ENCODE results near the gene LYPD5. TPM values are rescaled to one million over a fixed set of nuclear protein-coding genes. Genes with fewer than 3 reads are reported as not detected.

The LYPD5 gene
- total RNA-seq, 1 donor from 2014 or later, result not detected

DNA sequence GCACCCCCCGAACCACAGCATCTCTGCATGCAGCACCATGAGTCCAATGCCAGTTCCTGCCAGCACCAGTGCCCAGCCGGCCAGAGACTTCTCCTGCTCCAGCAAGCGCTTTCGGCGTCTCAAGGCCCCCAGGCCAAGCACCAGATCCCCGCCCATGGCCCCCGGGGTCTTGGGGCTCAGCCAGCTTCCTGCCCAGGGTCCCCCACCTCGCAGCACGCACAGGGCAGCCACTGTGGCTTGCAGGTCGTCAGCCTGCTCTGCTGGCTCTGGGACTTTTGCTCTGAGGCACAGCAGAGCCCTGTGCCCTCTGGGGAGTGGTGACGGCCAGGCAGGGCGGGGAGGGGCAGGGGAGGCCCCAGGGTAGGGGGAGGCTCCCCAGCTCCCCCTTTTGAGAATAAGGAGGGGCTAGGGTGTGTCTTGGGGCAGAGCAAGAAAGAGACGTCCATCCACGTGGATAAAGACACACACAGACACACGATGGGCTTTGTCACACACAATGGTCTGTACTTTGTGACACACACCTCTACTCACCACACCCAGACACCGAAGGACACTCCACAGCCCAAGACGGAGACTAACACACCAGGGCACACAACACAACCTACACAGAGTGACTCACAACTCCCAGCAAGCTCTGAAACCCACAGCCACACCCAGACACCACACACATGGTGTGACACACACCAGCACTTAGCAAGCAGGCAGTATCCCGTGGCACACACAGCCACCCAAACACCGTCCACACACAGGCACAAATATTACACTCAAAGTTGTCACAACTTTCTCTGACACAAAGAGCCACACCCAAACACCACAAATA is 21.3 kb downstream of the LYPD5 start, which contains the start of gene KCNN4:
TSS of gene KCNN4 (minus strand) at position 268 of the 820 bp plus-strand sequence. CDS start at position 156, 112 bp downstream.
- no peak for DNase-seq (ENCODE audit: extremely low spot score, unreplicated experiment)
- Mint-ChIP-seq H3K4me1 (ENCODE audit: unreplicated experiment) (peaks cover 61% of the 10 kb centered on the region), H3K27ac (ENCODE audit: unreplicated experiment) (no peak within 1 kb of the TSS), H3K9me3 (ENCODE audit: unreplicated experiment) (no peaks in the 10 kb centered on the region), H3K4me3 (ENCODE audit: unreplicated experiment) (no peak within 1 kb of the TSS), H3K27me3 (ENCODE audit: unreplicated experiment) (no peaks in the 10 kb centered on the region), H3K36me3 (ENCODE audit: unreplicated experiment) (no peaks in the 10 kb centered on the region)
- TF ChIP-seq, protein P1, sequence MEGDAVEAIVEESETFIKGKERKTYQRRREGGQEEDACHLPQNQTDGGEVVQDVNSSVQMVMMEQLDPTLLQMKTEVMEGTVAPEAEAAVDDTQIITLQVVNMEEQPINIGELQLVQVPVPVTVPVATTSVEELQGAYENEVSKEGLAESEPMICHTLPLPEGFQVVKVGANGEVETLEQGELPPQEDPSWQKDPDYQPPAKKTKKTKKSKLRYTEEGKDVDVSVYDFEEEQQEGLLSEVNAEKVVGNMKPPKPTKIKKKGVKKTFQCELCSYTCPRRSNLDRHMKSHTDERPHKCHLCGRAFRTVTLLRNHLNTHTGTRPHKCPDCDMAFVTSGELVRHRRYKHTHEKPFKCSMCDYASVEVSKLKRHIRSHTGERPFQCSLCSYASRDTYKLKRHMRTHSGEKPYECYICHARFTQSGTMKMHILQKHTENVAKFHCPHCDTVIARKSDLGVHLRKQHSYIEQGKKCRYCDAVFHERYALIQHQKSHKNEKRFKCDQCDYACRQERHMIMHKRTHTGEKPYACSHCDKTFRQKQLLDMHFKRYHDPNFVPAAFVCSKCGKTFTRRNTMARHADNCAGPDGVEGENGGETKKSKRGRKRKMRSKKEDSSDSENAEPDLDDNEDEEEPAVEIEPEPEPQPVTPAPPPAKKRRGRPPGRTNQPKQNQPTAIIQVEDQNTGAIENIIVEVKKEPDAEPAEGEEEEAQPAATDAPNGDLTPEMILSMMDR (IDR thresholded peaks at IDR 0.05), result no peak

DNA sequence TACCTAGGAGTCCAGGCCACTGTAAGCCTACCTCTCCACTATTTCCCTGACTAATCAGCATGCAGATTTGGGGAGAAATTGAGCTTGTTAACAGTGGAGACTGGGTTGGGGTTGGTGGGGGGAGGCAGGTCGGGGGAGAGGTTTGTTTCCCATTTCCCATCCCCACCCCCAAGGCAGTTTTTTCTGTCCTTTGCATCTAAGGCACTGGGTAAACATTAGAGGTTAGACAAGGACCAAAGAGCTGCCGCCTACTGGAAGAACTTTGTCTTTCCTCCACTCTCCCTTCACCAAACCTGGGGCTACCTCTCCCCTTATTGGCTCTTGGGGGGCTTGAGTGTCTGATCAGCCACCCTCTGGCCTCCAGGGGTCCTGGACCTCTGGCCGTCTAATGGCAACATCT is 22.4 kb downstream of the LYPD5 start:
- H3K27me3 Mint-ChIP-seq (ENCODE audit: unreplicated experiment), result no peaks in the 10 kb centered on the region
- no peaks in the 10 kb centered on the region for H3K36me3 Mint-ChIP-seq (ENCODE audit: unreplicated experiment)
- peaks cover 60% of the 10 kb centered on the region for H3K4me1 Mint-ChIP-seq (ENCODE audit: unreplicated experiment)
- H3K4me3 Mint-ChIP-seq (ENCODE audit: unreplicated experiment), result no peak overlapping the region
- no peak for DNase-seq (ENCODE audit: extremely low spot score, unreplicated experiment)
- H3K27ac Mint-ChIP-seq (ENCODE audit: unreplicated experiment), result no peak overlapping the region
- H3K9me3 Mint-ChIP-seq (ENCODE audit: unreplicated experiment), result no peaks in the 10 kb centered on the region
- TF ChIP-seq, protein P1 (IDR thresholded peaks at IDR 0.05), result no peak

DNA sequence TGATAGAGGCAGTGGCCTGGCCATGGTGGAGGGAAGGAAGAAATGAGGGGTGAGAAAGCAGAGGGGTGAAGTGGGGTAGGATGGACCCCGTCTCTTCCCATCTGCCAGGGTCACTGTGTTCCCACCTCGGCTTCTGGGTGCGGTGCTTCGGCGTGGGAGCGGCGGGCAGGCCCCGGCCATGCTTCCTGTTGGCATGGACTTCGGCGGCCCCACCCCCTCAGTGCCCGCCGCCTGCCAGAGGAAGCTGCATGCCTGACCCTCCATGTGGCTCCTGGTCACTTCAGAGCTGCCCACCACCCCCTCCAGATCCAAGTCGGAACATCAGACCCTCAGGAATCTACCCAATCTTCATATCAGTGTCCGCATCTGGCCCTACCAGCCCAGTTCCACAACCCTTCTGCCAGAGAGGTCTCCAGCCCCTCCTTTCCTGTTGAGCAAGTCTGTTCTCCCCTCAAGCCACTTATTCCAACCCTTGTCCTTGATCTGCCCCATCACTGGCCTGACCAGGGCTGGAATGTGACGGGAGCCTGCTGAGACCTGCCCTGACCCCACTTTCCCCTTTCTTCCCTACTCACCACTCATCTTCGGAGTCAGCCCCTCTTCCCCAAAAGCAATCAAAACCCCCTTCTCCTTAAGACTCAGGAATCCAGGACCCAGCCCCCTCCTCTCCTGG is 23.0 kb downstream of the LYPD5 start:
- TF ChIP-seq, protein P1 (IDR thresholded peaks at IDR 0.05), result no peak
- Mint-ChIP-seq H3K27me3 (ENCODE audit: unreplicated experiment) (no peaks in the 10 kb centered on the region), H3K36me3 (ENCODE audit: unreplicated experiment) (no peaks in the 10 kb centered on the region), H3K4me1 (ENCODE audit: unreplicated experiment) (peaks cover 59% of the 10 kb centered on the region), H3K27ac (ENCODE audit: unreplicated experiment) (no peak overlapping the region), H3K9me3 (ENCODE audit: unreplicated experiment) (no peaks in the 10 kb centered on the region), H3K4me3 (ENCODE audit: unreplicated experiment) (no peak overlapping the region)
- no peak for DNase-seq (ENCODE audit: extremely low spot score, unreplicated experiment)

DNA sequence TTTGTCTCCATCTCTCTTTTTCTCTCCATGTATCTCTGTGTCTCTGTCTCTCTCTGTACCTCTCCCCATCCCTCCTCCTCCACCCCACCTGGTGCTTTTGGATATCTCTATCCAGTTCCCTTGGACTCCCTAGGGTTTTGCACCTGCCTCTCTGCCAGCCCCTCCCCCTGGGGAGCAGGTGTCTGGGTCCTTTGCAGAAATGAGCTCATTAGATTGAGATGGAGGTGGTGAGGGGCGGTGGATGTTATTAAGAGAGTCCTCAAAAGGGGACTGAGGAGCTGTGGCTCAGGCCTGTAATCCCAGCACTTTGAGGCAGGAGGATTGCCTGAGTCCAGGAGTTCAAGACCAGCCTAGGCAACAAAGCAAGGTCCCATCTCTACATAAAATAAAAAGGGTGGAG is 23.6 kb downstream of the LYPD5 start:
- Mint-ChIP-seq H3K4me3 (ENCODE audit: unreplicated experiment) (no peak overlapping the region), H3K27ac (ENCODE audit: unreplicated experiment) (no peak overlapping the region), H3K4me1 (ENCODE audit: unreplicated experiment) (peaks cover 54% of the 10 kb centered on the region), H3K36me3 (ENCODE audit: unreplicated experiment) (no peaks in the 10 kb centered on the region), H3K27me3 (ENCODE audit: unreplicated experiment) (no peaks in the 10 kb centered on the region), H3K9me3 (ENCODE audit: unreplicated experiment) (no peaks in the 10 kb centered on the region)
- TF ChIP-seq, protein P1 (IDR thresholded peaks at IDR 0.05), result no peak
- DNase-seq (ENCODE audit: extremely low spot score, unreplicated experiment), result no peak

DNA sequence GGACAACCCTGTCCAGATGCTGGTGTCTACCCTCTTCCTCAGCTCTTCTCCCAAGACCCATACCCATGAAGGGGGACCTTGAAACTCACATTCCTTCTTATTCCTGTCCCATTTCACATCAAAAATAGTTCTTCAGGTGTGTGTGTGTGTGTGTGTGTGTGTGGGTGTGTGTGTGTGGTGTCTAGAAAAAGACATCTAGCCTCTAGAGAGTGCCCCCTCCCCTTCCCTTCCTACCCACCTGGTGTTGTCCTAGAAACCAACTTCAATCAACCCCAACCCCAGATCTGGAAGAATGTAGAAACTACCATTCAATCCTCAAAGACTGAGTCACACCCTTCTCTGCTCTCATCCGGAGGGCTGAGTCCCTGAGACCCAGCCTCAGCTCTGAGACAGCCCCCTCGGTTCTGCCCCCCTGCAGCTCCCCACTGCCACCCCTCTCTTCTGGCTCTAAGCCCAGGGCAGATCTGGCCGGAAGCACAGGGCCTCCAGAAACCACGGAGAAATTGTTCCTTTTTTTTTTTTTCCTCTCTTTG is 25.0 kb downstream of the LYPD5 start:
- no peak overlapping the region for H3K4me3 Mint-ChIP-seq (ENCODE audit: unreplicated experiment)
- H3K27ac Mint-ChIP-seq (ENCODE audit: unreplicated experiment), result peak overlapping the region; percentile 44
- DNase-seq (ENCODE audit: extremely low spot score, unreplicated experiment), result no peak

More for the DNA sequence above, 25.0 kb downstream of the LYPD5 start:
- TF ChIP-seq, protein P1 (IDR thresholded peaks at IDR 0.05), result no peak
- Mint-ChIP-seq H3K9me3 (ENCODE audit: unreplicated experiment) (no peaks in the 10 kb centered on the region), H3K27me3 (ENCODE audit: unreplicated experiment) (no peaks in the 10 kb centered on the region), H3K36me3 (ENCODE audit: unreplicated experiment) (no peaks in the 10 kb centered on the region), H3K4me1 (ENCODE audit: unreplicated experiment) (peaks cover 50% of the 10 kb centered on the region)

Data from osteocyte (in vitro differentiated cells).